OCI-LY7 (cell line): ENCODE results near the gene RASSF5.

Experiments
- CTCF ChIP-seq: fragments of 200-600 bp; sonication (generic); conservative IDR thresholded peaks from 2 replicates; pipeline ENCODE4 v1.5.1; 2014; ENCODE audit warnings: mild to moderate bottlenecking, antibody characterized with exemption, low read length, moderate library complexity, mixed read lengths
- EZH2phosphoT487 ChIP-seq: fragments of 200-600 bp; sonication (generic); IDR thresholded peaks from 2 replicates; pipeline ENCODE4 v1.6.1; 2018; ENCODE audit warnings: low read depth, borderline replicate concordance, mild to moderate bottlenecking, mixed run types, antibody characterized with exemption, low read length, moderate library complexity, mixed read lengths

GRCh38 chr1:206472886-206473285, 34.4 kb upstream of the RASSF5 start:
- no peak for TF ChIP-seq CTCF
- TF ChIP-seq EZH2phosphoT487 = no peak
